HG03521 (cell line): ENCODE results near the gene CRIM1.

Experiments used
- ATAC-seq: cut with Tn5 transposase; IDR thresholded peaks from one replicate; pipeline ENCODE4 v1.9.1; 2021; ENCODE audit warnings: mild to moderate bottlenecking, moderate library complexity; ENCODE audit not compliant: unreplicated experiment

Gene CRIM1

DNA sequence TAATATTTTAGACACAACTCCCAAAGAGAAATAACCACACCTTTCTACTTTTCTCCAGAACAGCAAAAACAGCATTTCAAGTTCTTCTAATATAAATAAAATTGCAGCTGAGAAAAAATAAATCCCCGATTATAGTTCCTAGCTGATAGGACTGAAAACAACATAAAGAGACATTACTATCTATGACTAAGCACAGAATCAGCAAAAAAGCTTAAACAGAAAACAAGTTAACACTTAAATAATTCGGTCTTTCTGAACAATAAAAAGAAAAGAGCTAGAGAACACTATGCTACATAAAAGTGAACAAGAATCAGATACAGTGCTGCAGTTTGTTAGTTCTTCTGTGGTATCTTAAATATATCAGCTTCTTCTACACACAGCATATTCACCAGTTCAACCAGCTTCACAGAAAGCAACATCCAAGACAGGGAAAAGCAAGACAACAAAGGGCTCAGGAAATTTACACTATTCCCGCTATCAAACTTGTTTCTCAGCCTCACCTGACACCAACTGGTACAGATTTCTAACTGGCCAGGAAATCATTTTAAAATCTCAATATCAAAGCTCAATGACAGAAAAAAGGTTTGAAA, 213.8 kb downstream of the CRIM1 start:
- no peak for ATAC-seq

DNA sequence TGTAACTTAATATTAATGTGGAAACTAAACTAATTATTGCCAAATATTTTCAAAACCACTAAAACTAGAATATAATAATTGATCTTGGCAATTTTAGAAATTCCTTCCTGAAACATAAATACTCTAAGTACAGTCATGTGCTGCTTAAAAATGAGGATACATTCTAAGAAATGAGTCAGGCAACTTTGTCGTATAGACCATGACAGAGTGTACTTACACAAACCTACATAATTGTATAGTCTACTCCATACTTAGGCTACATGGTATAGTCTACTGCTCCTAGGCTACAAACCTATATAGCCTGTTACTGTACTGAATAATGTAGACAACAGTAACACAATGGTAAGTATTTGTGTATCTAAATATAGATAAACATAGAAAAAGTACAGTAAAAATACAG, 214.8 kb downstream of the CRIM1 start:
- ATAC-seq = no peak

DNA sequence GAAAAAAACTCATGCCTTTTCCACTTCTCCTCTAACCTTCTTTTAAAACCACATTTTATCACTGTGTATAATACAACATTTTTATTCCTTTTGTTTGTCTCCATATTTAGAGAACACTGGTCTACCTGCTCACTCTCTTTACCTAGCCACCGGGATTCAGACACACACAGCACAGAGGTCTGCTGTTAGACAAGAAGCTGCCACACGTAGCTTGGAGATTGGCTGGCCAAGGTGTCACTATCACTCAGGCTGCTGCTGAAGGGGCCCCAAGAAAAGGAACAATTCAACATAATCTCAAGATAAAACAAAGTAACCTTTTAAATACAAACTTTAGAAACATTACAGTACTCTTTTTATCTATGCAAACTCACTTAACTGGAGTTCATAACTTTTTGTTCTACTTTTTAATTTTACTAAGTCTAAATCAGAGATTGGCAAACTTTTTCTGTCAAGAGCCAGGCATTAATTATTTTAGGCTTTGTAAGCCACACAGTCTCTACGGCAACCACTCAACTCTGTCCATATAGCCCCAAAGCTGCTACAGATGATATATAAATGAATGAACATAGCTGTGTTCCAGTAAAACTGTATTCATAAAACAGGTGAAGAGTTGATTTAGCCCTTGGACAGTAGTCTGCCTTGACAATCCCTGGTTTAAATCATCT, 216.6 kb downstream of the CRIM1 start:
- ATAC-seq = no peak

DNA sequence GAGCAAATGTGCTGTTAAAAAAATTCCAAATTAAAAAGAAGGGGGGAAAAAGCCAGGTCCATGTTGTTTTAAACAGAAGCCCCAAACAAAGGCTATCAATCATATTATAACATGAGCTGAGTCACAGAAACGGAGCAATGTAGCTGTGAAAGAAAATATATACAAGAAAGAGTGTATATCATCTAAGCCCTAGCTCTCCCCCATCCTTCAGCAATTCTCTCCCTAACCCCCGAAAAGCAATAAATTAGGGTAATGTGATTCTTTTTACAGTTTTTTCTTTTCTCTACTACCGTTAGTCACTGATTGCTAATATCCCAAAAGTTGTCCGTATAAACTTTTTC, 217.1 kb downstream of the CRIM1 start:
- ATAC-seq = no peak

DNA sequence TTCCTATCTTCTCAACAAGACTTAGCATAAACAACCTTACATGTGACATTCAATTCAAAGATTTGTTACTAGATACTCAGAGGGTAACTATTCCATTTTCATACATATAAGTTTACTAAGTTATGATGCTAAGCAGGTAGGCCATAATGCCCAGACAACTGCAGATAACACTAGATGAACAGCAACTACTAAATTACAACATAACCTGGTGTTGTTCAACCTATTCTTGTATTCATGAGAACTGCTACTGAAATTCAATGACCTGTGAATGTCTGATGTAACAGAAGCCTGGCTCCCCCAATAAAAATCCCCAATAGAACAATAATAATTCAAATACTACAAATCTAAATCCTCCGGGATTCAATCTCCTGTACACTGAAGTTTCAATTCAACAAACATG, 217.6 kb downstream of the CRIM1 start:
- ATAC-seq = no peak

DNA sequence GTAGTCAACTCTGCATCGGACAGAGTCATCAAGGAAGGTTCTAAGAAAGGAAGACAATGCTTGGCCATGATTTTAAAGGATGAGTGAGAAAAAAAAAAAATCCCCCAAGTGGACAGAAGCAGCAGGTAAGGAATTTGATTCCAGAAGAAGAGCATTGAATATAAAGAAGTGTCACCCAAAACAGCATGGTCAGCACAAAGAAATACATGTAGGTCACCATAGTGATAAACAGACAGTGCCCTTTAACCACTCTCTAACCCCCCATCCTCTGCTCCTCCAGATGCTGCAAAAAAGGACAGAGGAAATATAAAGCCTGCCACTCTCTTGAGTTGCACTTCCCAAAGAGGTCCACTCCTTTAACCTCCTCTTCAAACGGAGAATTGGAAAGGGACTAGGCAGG, 219.0 kb downstream of the CRIM1 start:
- ATAC-seq = no peak

DNA sequence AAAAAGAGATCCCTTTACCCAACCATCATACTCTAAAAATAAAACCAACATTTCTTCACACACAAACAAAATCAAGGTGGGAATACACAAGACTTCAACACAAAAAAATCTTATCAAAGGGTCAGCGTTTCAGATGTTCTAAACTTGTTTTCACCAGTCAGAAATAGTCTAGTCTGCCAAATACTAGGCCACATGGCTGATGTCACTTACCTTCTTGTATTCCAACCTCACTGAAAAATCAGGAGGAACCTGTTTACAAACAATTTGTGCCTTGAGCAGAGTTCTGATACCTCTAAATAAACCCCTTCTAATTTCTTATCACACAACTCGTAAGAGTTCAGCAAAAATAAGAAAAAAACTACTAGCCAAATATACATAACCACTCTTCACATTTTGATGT, 222.3 kb downstream of the CRIM1 start:
- ATAC-seq = no peak

DNA sequence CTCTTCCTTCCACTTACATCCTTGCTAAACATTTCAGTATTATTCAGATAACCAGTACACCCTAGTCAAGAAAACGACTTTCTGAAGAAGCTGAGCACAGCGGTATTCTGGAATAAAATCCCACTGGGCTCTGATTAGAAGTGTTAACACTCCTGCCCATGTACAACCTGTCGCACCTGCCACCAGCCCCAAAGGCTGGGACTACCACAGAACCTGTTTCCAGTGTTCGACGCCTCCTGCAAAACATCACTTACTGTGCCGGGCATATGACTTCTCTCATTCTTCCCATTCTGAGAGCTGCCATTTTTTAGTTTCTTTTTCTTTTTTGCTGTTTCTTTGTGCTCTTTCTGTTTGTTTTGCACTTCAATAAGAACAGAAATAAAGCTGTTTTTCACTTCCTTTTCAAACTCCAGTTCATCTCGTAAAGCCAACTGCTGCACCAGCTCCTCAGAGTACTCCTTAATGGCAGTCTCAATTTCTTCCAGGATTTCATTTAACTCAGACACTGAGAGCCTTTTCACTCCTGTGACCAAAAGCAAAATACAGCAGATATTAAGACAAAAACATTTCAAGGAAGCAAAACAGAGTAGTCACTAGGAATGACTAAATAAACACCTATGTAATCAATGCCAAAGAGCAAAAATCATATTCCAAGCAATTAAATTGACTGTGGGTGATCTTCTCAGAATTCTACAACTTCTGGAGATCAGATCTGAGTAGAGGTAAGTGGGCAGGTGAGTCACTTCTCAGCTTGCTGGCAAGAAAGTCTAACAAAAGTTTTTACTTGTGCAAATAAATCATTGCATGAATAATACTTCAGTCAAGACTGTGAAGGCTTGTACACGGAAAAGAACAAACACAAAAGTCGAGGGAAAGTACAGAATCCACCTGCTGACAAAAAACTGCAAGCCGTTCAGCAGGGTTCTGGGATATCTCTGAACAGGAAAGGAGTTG, 223.0 kb downstream of the CRIM1 start:
- no peak for ATAC-seq

DNA sequence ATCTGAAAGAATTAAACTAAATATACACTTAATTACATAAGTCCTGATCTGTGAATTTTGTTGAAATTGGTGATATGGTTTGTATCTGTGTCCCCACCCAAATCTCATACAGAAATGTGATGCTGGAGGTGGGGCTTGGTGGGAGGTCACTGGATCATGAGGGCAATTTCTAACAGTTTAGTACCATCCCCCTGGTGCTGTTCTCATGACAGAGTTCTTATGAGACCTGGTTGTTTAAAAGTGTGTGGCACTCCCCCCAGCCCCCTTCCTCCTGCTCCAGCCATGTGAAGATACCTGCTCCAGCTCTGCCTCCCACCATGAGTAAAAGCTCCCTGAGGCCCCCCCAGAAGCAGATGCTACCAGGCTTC, 223.7 kb downstream of the CRIM1 start:
- ATAC-seq = no peak

DNA sequence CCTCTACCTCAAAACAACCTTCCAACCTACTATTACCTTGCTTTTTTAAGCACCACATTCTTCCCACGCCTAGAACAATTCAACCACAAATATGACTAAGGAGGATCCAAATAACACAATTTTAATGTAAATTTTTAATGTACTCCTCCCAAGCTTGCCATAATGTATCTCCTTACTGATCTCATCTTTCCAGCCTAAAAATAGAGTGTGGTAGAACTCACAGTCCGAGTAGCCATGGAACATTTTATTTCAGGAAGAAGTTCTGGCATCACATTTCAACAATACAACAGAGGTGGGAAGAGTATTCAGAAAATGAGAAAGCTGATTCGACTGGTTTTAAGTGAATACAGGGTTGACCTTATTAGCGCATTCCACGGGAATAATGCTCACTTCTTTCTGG, 227.0 kb downstream of the CRIM1 start:
- ATAC-seq = no peak

DNA sequence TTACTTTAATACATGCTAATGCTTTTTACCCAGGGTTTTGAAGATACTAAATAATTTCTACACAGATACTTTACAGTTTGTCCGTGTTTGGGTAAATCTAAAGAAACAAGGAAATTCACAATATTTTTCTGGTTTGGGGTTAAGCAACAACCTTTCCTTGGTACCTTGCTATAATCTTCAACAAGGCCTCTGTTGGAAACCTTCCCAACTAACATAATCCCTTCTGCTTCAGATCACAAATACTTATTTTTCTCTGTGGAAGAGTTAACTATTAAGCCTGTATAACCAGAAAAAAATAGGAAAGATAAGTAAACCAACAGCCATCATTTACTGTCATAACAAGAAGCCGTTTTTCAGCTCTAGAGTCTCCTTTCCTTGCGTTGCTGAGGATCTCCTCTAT, 227.4 kb downstream of the CRIM1 start:
- ATAC-seq = no peak

DNA sequence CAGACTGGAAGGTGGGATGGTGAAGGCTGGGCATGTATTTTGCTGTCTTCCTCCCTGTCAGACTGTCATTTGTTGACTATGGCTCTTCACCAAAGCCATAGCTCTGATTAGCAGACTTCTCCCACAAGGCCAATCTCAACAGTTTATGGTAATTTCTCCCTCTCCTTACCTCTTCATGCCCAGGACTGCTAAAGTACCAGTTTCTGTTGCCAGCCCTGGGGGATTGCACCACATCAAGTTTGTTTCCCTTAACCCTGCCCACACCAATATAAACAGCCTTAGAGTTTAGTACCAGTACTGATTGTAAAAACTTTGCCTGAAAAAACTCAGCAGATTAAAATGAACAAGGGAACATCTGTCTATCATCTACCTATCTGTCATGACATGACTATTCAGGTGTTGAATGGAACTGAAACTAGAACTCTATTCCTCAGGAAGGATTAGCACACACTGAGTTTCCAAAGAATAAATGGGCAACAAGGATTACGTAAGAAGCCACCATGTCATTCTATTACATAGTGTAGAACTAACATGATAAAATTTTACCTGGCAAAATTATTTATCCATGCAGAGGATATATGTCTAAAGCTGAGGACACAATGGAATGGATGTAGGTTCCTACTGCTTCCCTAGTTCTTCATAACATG, 228.7 kb downstream of the CRIM1 start:
- ATAC-seq = no peak

DNA sequence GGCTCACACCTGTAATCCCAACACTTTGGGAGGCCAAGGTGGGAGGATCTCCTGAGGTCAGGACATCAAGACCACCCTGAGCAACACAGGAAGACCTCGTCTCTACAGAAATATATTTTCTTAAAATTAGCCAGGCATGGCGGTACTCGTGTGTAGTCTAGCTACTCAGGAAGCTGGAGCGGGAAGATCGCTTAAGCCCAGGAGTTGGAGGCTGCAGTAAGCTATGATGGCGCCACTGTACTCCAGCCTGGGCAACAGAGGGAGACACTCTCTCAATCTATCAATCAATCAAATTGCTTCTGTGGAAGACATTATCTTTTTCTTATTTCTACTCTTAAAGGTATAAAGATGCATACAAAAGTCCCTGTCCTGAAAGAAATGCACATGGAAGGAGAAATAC, 231.1 kb downstream of the CRIM1 start:
- ATAC-seq = no peak

DNA sequence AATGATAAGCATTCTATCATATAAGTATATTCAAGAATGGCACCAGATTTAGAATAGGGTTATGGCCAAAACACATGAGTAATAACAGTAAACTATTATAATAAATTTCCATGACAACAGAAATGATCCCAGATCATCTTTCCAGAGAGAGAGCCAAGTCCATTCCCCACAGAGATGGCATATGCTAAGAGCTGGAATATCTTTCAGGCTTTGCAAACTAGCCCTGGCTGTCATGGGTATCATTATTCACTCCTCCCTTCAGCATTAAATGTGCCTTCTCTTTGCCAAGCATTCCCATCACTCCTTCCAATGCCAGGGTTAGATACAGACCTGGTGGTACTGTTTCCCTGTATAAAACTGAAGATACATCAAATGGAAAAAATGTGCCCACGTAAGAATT, 231.5 kb downstream of the CRIM1 start:
- no peak for ATAC-seq

DNA sequence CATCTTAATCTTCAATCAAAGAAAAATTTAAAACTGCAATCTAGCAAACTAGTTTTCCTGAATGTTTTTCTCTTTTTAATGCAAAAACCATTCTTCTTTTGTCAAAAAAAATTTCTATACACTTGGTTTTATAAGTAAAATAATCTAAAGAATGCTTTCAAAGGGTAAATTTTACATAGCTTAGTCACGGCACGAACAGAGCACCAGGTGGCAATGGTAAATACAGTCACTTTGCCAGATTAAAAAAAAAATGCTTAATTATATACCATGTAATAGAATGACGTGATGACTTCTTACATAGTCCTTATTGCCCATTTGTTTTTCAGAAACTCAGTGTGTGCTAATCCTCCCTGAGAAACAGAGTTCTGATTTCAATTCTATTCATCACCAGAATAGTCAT, 232.0 kb downstream of the CRIM1 start:
- ATAC-seq = no peak

DNA sequence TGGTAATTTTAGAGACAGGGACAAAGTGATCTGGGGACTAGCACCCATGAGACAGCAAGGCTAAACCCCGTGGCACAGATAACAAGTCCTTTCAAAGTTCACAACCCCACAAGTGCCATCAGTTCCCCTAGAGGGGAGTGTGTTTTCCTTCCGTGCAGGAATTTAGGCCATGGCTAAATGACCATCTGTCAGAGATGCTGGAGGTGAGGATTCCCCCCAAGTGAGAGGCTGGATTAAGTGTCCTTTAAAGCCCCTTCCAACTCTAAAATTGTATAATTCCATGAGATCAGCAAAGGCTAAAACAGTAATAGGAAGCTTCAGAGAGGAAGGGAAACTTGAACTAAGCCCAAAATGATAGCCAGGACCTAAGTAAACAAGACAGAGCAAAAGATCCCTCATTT, 233.7 kb downstream of the CRIM1 start:
- no peak for ATAC-seq

DNA sequence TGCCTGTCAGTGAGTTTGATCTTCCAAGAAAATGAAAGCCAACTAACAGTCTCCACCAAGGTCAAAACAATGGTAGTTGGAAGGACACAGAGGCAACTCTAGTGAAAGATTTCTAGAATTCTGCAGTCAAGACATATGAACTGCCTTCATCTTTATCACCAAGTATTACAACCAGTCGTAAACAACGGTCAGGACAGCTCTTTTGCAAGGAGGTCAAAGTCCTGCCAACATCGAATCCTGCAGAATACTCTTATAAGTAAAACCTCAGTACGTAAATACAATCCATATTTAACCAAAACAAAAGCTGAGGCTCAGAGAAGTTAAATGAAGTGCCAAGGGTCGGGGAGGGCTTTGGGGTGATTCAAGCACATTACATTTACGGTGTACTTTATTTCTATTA, 239.3 kb downstream of the CRIM1 start:
- ATAC-seq = no peak

DNA sequence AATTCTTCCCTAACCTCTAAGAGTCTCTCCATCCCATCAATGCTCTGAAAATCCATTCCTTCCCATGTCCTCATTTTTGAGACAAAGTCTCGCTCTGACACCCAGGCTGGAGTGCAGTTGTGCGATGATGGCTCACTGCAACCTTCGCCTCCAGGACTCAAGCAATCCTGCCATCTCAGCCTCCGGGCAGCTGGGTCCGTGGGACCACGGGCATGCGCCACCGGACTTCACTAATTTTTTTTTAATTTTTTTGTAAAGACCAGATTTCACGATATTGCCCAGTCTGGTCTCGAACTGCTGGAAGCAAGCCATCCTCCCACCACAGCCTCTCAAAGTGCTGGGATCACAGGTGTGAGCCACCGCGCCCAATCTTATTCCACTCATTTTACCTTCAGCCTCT, 240.8 kb downstream of the CRIM1 start:
- ATAC-seq = no peak

DNA sequence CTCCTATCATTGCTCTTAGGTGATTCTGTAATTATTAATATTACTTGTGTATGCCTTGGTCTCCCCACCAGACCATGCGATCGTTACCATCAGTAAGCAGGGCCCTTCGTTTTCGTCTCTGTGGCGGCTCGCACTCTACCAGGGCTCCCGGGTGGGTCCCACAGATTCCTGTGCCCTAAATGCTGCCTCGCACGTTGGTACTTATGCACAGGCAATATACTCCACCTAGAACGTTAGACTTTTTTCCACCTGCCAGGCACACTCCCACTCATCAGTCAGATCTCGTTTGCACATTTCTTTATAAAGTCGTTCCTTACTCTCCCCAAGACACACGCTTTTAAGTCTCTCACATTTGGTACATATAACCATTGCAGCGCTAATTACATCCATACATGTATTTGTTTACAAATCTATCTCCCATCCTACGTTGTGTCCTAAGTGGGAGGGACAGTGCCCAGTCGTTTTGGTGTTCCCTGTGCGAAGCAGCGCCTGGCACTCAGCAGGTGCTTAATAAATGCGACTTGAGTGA, 241.5 kb downstream of the CRIM1 start:
- ATAC-seq = no peak

DNA sequence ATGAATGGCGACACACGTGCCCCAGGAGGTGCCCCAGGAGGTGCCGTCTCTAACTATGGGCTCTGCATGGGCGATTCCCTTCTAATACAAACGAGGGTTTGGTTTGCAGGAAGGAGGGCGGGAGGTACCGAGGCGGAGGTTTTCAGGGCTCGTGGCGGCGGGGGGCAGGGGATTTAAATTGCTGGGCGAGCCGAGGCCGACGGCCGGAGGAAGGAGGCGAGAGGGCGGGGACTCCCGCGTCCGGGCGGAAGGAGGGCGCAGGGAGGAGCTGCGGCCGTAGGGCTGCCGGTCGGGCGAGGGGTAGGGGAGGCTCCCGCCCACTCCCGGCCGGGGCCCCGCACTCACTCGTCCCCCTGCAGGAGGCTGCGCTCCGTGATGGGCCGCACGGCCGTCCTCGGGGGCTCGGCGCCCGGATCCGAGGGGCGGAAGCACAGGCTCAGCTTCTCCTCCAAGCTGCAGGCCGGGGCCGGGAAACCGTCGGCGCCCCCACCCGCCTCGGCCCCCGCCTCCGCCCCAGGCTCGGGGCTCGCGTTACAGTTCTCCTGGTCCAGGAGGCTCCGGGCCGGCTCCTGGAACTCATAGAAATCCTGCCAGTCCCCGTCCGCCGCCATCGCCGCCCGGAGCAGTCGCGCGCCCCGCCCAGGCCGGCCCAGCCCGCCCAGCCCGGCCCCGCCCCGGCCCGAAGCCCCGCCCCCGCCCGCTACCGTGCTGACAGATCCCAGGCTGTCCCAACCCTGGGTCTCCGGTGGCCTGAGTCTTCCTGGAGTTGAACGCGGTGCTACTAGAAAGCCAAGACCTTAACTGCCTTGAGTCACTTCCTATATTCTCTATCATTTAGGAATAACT, 242.2 kb downstream of the CRIM1 start, which contains the start of gene FEZ2:
TSS of gene FEZ2 (minus strand) at position 637 of the 846 bp plus-strand sequence. CDS start at position 611, 26 bp downstream.
- ATAC-seq = peak; percentile 99
